HCT116 (cell line): ENCODE results near the gene ACTC1.

Experiments
- CEBPB ChIP-seq: IDR thresholded peaks from 2 replicates; pipeline ENCODE4 v1.6.1; 2012; ENCODE audit warnings: low read depth
- EGR1 ChIP-seq: IDR thresholded peaks from 2 replicates; pipeline ENCODE4 v1.6.1; 2012; ENCODE audit warnings: low read depth
- EZH2 ChIP-seq: fragments of 200-600 bp; sonication (generic); IDR thresholded peaks from 2 replicates; pipeline ENCODE4 v1.6.1; 2017; ENCODE audit warnings: antibody characterized with exemption, mixed run types
- POLR2A ChIP-seq: IDR thresholded peaks from 2 replicates; pipeline ENCODE4 v1.7.0; 2011; ENCODE audit warnings: borderline replicate concordance; ENCODE audit not compliant: insufficient read depth, insufficient read length; ENCODE audit errors: extremely low read depth
- POLR2AphosphoS5 ChIP-seq: IDR thresholded peaks from 2 replicates; pipeline ENCODE4 v1.6.1; 2011; ENCODE audit warnings: mild to moderate bottlenecking, low read depth, low read length, moderate library complexity
- RAD21 ChIP-seq: IDR thresholded peaks from 2 replicates; pipeline ENCODE4 v1.6.1; 2012; ENCODE audit warnings: low read depth, mild to moderate bottlenecking
- SIN3A ChIP-seq: IDR thresholded peaks from 2 replicates; pipeline ENCODE4 v1.6.1; 2012; ENCODE audit warnings: low read depth
- SRF ChIP-seq: IDR thresholded peaks from 2 replicates; pipeline ENCODE4 v1.6.1; 2012; ENCODE audit warnings: low read depth
- YY1 ChIP-seq: IDR thresholded peaks from 2 replicates; pipeline ENCODE4 v1.6.1; 2011; ENCODE audit warnings: low read length, low read depth, moderate library complexity, mild to moderate bottlenecking; ENCODE audit not compliant: insufficient replicate concordance; ENCODE audit errors: extremely low read depth
- ZFX ChIP-seq: fragments of 450-650 bp; IDR thresholded peaks from 2 replicates; pipeline ENCODE4 v1.6.1; 2017
- TF ChIP-seq, protein P1 (sequence below), 3 experiments: fragments of 200-600 bp in 1 of 3; sonication (generic) in 1 of 3; IDR thresholded peaks in 2 of 3; conservative IDR thresholded peaks in 1 of 3; 2 replicates each; pipeline ENCODE4 v1.5.1; 2012 to 2017; ENCODE audit warnings: low read depth in 2 of 3, low read length in 2 of 3, antibody characterized with exemption in 1 of 3, borderline replicate concordance in 1 of 3, control low read depth in 1 of 3, mild to moderate bottlenecking in 1 of 3, mixed read lengths in 1 of 3, mixed run types in 1 of 3, moderate library complexity in 1 of 3; ENCODE audit not compliant: insufficient read depth in 1 of 3
- TF ChIP-seq, protein P2 (sequence below): IDR thresholded peaks from 2 replicates; pipeline ENCODE4 v1.6.1; 2012; ENCODE audit warnings: low read depth

DNA sequence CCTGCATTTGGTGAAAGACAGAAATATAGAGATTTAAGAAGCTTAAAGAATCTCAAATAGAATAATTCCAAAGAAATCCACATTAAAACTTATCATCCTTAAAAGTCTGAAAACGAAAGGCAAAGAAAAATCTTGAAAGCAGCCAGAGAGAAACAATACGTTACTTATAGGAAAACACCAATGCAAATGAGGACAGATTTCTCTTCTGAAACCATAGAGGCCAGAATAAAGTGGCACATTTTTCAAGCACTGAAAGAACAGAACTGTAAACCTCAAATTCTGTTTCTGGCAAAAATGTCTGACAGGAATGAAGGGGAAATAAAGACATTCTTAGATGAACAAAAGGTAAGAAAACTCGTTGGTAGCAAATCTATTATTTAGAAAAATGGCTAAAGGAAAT is 13.8 kb upstream of the ACTC1 start:
- TF ChIP-seq, protein P1, sequence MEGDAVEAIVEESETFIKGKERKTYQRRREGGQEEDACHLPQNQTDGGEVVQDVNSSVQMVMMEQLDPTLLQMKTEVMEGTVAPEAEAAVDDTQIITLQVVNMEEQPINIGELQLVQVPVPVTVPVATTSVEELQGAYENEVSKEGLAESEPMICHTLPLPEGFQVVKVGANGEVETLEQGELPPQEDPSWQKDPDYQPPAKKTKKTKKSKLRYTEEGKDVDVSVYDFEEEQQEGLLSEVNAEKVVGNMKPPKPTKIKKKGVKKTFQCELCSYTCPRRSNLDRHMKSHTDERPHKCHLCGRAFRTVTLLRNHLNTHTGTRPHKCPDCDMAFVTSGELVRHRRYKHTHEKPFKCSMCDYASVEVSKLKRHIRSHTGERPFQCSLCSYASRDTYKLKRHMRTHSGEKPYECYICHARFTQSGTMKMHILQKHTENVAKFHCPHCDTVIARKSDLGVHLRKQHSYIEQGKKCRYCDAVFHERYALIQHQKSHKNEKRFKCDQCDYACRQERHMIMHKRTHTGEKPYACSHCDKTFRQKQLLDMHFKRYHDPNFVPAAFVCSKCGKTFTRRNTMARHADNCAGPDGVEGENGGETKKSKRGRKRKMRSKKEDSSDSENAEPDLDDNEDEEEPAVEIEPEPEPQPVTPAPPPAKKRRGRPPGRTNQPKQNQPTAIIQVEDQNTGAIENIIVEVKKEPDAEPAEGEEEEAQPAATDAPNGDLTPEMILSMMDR (IDR thresholded peaks at IDR 0.05 in 2 of 3, conservative IDR thresholded peaks at IDR 0.05 in 1 of 3; ENCODE audit: borderline replicate concordance in 1 of 3, insufficient read depth in 1 of 3, low read depth in 2 of 3, low read length in 2 of 3) = no peak
- TF ChIP-seq CEBPB = no peak
- TF ChIP-seq, protein P2, sequence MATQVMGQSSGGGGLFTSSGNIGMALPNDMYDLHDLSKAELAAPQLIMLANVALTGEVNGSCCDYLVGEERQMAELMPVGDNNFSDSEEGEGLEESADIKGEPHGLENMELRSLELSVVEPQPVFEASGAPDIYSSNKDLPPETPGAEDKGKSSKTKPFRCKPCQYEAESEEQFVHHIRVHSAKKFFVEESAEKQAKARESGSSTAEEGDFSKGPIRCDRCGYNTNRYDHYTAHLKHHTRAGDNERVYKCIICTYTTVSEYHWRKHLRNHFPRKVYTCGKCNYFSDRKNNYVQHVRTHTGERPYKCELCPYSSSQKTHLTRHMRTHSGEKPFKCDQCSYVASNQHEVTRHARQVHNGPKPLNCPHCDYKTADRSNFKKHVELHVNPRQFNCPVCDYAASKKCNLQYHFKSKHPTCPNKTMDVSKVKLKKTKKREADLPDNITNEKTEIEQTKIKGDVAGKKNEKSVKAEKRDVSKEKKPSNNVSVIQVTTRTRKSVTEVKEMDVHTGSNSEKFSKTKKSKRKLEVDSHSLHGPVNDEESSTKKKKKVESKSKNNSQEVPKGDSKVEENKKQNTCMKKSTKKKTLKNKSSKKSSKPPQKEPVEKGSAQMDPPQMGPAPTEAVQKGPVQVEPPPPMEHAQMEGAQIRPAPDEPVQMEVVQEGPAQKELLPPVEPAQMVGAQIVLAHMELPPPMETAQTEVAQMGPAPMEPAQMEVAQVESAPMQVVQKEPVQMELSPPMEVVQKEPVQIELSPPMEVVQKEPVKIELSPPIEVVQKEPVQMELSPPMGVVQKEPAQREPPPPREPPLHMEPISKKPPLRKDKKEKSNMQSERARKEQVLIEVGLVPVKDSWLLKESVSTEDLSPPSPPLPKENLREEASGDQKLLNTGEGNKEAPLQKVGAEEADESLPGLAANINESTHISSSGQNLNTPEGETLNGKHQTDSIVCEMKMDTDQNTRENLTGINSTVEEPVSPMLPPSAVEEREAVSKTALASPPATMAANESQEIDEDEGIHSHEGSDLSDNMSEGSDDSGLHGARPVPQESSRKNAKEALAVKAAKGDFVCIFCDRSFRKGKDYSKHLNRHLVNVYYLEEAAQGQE = no peak
- TF ChIP-seq RAD21 = no peak
- TF ChIP-seq POLR2A = no peak
- TF ChIP-seq EZH2 = no peak
- no peak for TF ChIP-seq YY1
- no peak for TF ChIP-seq EGR1
- no peak for TF ChIP-seq POLR2AphosphoS5
- TF ChIP-seq ZFX = no peak
- TF ChIP-seq SIN3A = no peak
- no peak for TF ChIP-seq SRF
